Measurements from ENCODE around the gene CLDN5.

Gene CLDN5

GRCh38 chr22:19522190-19522880 lies 1.9 kb downstream of the CLDN5 start:
- peak; percentile 39 for DNase-seq (ENCODE audit: low spot score)

- DNase-seq (ENCODE audit: low spot score) = no peak
These were observed 3.5 kb downstream of the CLDN5 start for GRCh38 chr22:19520566-19521305.

DNA sequence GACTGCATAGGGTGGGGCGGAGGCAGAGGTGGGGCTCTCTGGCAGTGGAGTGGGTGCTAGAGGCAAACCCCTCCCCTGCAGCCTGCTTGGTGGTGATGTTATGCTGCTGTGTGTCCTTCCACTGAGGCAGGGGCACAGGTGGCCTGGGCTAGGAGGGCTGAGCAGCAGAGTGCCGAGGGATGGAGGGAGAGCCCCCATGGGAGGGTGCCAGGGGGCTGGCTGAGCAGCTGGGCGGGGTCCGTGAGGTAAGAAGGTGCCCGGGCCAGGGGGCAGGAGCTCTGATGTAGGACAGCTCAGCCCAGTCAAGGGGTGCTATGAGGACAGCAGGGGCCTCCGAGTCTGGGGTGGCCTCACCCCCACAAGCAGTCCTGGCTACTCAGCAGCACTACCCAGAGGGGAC lies 4.2 kb downstream of the CLDN5 start:
- DNase-seq (ENCODE audit: low spot score) = no peak

GRCh38 chr22:19519041-19519926 lies 4.9 kb downstream of the CLDN5 start:
- DNase-seq (ENCODE audit: low spot score) = no peak

DNA sequence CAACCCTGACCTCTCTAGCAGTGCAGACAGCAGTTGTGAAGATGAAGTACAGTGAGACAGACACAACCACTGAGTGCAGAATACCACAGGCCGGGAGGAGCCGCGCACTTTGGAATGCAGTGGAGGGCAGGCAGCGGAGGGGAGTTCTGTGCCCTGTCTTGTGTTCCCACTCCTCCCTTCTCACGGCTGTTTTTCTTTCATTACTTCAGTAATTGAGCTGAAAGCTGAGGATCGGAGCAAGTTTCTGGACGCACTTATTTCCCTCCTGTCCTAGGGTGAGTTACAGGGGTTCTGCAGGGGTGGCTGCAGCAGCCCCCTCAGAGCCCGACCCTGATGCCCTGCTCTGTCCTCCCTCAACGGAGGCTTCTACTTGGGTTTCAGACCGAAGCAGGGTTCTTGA lies 5.6 kb downstream of the CLDN5 start:
- no peak for DNase-seq (ENCODE audit: low spot score)

- no peak for DNase-seq (ENCODE audit: low spot score)
These were observed 6.1 kb downstream of the CLDN5 start for GRCh38 chr22:19517919-19518611.

DNA sequence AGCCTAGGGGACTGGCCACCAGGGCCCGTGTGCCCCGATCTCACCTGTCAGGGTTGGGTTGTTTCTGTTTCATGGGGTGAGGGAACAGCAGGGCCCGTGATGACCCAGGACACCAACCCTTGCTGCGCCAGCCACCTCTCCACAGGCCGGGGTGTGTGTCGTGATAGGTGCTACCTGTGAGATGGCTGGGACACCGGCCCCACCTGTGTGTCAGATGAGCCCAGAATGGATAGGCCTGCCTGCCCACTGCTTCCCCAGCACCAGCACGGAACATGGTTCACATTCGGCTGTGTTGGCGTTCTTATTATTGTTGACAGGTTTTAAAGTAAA lies 7.1 kb downstream of the CLDN5 start:
- no peak for DNase-seq (ENCODE audit: low spot score)

DNA sequence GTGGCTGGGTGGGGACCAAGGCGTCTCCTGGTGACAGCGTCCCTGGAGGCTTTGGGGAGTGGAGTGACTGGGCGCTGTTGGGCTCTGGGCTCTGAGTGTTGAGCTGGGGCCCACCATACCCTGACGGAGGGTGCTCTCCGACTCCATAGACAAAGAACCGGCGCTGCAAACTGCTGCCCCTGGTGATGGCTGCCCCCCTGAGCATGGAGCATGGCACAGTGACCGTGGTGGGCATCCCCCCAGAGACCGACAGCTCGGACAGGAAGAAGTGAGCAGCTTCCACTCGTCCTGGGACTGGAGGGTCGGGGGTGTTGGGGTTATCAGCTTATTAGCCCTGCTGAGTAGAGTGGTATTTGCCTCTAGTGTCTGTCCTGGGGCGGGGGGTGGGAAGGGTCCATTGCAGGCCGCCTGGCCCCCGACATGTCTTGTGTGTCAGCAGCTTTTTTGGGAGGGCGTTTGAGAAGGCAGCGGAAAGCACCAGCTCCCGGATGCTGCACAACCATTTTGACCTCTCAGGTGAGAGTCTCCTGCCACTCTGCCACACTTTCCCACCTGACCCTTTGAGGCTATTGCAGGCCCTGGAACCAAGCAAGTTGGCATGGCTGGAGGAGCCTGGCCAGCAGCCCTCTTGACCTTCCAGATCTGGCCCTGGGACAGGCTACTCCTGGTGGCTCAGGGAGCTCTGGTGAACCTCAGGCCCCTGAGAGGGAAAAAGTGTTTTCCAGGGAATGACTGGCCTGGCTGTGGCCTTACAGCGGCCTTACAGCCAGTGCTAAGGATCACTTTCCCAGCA lies 7.6 kb downstream of the CLDN5 start:
- DNase-seq (ENCODE audit: low spot score) = no peak

DNA sequence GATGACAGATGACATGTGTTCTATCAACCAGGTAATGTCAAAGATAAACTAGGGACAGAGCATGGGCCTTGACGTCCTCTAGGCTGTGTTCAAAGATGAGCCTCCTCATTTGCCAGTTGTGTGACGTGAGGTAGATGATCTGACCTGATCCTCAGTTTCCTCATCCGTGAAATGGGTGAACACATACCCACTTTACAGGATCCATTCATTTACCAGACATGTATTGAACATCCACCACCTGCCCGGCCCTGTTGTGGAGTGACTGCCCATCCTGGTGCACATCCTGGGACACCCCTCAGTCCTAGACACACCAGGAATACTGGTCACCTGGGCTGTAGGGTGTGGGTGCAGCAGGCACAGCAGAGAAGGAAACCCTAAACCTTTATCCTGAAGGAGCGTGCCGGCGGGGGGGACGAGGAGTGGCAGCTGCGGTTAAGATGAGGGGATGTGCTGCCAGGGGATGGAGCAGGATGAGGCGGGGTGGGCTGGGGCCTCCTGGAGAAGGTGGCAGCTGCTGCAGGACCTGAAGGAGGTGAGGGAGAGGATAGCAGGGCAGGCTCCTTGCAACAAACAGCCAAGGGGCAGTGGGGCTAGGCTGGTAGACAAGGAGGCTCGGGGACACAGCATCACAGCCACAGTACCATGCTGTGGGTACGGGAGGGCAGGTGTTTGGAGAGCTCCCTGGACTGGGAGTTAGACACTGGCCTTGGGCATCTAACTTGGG lies 8.4 kb downstream of the CLDN5 start:
- no peak for DNase-seq (ENCODE audit: low spot score)

DNA sequence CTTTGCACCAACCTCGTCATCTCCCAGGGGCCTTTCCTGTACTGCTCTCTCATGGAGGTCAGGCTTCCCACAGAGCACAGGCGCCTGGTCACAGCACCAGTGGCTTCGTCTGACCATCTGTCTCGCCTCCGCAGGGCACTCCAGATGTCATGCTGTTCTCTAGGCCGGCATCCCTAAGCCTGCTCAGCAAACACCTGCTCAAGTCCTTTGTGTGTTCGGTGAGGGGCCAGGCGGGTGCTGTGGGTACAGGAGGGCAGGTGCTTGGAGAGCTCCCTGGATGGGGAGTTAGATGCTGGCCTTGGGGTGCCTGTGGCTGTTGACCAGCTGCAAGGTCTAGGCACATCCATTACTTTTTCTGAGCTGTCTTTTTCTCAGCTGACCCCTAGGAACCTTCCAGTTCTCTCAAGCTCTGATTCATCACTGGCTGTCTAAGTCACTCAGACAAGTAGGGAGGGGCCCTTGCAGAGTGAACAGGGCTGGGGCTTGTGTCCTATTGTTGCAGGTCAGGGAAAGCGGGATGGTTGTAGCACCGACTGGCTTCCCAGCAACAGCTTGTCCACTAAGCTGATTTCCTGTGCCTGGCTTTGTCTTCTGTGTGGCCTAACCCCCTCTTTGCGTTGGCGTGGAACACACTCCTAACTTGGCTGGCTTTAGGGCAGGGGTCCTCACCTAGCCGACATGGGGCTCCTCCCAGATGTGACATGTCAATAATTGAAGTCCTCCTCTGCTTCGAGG lies 9.2 kb downstream of the CLDN5 start:
- DNase-seq (ENCODE audit: low spot score) = no peak

DNA sequence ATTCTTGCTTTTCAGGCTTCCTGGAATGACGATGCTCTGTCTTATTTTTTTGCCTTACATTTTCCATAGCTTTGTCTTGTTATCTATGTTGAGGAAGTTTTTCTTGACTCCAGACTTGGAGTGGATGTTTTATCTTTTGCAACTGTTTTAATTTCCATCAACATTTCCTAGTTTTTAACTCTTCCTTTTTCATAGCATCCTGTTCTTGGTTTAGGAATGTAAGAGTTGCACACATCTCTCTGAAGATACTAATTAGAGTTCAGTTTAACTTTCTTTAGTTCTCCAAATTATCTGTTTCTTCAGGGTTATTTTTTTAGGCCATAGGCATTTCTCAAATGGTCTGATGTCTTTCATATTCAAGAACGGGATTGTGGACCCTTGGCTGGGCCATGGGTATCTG lies 10.4 kb downstream of the CLDN5 start:
- no peak for DNase-seq (ENCODE audit: low spot score)

- DNase-seq (ENCODE audit: low spot score) = no peak
These were observed 13.3 kb downstream of the CLDN5 start for GRCh38 chr22:19510919-19511341.

- no peak for DNase-seq (ENCODE audit: low spot score)
These were observed 14.3 kb downstream of the CLDN5 start for GRCh38 chr22:19509923-19510322.

DNA sequence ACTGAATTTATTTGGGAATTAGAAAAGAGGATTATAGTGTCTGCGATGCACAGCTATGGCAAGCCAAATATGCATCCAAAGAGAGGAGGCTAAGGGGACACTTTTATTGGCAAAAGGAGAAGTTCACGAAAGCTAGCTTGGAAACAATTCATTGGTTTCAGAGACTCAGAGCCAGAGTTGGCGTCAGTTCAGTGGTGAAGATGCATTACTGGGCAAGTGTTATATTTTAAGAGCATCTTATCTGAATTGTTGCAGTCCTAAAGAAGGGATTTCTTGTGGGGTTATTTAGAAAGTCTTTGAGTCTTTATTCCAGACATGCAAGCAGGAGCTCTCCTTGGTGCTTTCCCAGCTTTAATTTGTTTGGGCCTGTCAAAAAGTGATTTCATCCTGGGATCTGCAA lies 15.0 kb downstream of the CLDN5 start:
- no peak for DNase-seq (ENCODE audit: low spot score)

DNA sequence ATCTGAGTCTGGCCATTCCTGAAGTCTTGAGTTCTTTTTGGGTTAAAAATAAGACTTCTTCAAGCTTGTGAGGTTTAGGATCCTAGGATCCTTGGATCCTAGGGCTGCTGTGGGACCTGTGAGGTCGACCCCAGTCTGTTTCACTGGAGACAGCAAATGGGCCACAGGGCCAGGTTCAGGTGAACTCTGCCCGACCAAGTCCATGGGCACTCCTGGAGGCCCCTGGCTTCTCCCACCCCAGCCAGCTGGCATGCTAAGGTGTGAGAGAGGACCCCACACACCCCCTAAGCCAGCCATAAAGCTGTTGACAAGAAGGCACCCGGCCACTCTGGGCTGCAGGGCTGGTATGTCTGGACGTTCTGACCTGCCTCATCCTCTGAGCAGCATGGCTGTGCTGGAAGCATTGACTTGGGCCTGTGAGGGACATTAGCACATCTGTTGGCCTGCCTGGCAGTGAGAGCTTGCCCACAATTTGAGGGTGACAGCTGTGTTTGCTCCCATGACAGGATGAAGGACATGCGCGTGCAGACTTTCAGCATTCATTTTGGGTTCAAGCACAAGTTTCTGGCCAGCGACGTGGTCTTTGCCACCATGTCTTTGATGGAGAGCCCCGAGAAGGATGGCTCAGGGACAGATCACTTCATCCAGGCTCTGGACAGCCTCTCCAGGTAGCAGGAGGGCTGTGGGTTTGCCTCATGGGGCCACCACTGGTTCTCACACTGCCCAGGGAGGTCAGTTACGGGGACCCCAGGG lies 16.0 kb downstream of the CLDN5 start:
- no peak for DNase-seq (ENCODE audit: low spot score)

DNA sequence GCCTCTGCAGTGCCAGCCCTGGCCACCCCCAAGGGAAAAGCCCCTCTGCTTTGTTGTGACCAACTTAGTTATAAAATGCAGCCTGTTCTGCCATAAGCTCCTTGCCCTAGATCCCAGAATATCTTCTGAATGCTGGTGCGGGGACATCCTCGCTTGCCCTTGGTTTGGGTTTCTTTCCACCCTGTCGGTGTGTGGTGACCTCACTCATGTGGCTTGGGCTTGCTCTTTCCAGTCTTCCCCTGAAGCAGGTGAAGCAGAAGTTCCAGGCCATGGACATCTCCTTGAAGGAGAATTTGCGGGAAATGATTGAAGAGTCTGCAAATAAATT lies 16.7 kb downstream of the CLDN5 start:
- DNase-seq (ENCODE audit: low spot score) = no peak

DNA sequence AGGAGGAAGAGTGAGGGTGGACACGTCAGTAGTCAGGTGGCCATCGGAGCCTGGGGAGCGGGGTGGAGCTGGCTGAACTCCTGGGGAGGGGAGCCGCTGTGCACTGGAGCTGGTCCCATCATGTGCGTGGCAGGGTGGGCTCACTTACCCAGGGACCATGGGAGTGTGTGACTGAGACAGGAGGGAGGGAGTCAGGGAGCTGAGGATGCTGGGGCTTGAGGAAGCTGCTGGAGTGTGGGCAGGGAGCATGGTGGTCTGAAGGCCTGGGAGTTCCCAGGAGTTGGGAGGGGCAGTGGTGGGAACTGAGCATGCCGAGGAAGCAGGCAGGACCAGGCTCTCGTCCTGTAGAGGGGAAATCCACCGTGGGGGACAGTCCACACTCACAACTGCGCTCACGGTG lies 18.0 kb downstream of the CLDN5 start:
- DNase-seq (ENCODE audit: low spot score) = no peak

DNA sequence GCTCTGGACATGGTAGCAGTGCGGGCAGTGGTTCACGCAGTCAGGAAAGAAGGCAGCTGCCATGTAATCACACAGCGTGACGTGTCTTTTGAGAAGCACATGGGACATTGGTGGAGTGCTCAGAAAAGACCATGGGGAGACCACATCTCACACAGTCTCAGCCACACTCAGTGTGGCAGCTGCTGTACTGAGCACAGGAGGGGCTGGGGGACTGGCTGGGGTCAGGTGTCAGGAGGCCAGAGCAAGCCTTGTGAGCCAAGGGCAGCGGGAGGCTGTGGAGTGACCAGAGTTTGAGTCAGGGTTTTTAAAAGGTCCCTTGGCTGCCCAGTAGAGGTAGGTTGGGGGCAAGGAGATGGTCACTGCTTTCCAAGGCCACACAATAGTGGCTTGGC lies 18.5 kb downstream of the CLDN5 start:
- DNase-seq (ENCODE audit: low spot score) = no peak

GRCh38 chr22:19504900-19505734 lies 19.1 kb downstream of the CLDN5 start:
- no peak for DNase-seq (ENCODE audit: low spot score)
